Glomerular visceral epithelial cell (primary cell): ENCODE measurements around the gene DIAPH3.

Experiments used
- DNase-seq: peaks from one replicate; pipeline ENCODE4 v3.0.0-alpha.2; 2016; ENCODE audit errors: extremely low spot score

DIAPH3 gene

GRCh38 chr13:60152114-60152513, 11.6 kb downstream of the DIAPH3 start:
- peak; percentile 40 for DNase-seq

- no peak for DNase-seq
These were observed 13.2 kb downstream of the DIAPH3 start for GRCh38 chr13:60150538-60150937.

GRCh38 chr13:60148918-60149317, 14.8 kb downstream of the DIAPH3 start:
- no peak for DNase-seq

GRCh38 chr13:60147361-60147760, 16.4 kb downstream of the DIAPH3 start:
- DNase-seq = no peak

- DNase-seq = no peak
These were observed 17.3 kb downstream of the DIAPH3 start for GRCh38 chr13:60146471-60146870.

GRCh38 chr13:60143775-60144174, 20.0 kb downstream of the DIAPH3 start:
- no peak for DNase-seq

GRCh38 chr13:60139272-60139671, 24.5 kb downstream of the DIAPH3 start:
- DNase-seq = peak; percentile 24

GRCh38 chr13:60138674-60139073, 25.1 kb downstream of the DIAPH3 start:
- no peak for DNase-seq

- no peak for DNase-seq
These were observed 25.7 kb downstream of the DIAPH3 start for GRCh38 chr13:60137911-60138560.

GRCh38 chr13:60135344-60135743, 28.4 kb downstream of the DIAPH3 start:
- DNase-seq = no peak

GRCh38 chr13:60134376-60134775, 29.4 kb downstream of the DIAPH3 start:
- DNase-seq = no peak

- DNase-seq = no peak
These were observed 42.4 kb downstream of the DIAPH3 start for GRCh38 chr13:60121337-60121687.

GRCh38 chr13:60120617-60121336, 43.0 kb downstream of the DIAPH3 start:
- DNase-seq = no peak

GRCh38 chr13:60118696-60119400, 44.9 kb downstream of the DIAPH3 start:
- no peak for DNase-seq

GRCh38 chr13:60114499-60115028, 49.2 kb downstream of the DIAPH3 start:
- no peak for DNase-seq

- no peak for DNase-seq
These were observed 51.0 kb downstream of the DIAPH3 start for GRCh38 chr13:60112771-60113170.

- DNase-seq = no peak
These were observed 52.0 kb downstream of the DIAPH3 start for GRCh38 chr13:60111691-60112090.

- DNase-seq = no peak
These were observed 54.4 kb downstream of the DIAPH3 start for GRCh38 chr13:60109285-60109684.

- DNase-seq = no peak
These were observed 55.1 kb downstream of the DIAPH3 start for GRCh38 chr13:60108589-60108988.

GRCh38 chr13:60099631-60100420, 63.9 kb downstream of the DIAPH3 start:
- DNase-seq = no peak

GRCh38 chr13:60095300-60095699, 68.4 kb downstream of the DIAPH3 start:
- no peak for DNase-seq
